HG03558 (cell line): Measurements from ENCODE around the gene ATAD2B.

Experiments
- ATAC-seq: cut with Tn5 transposase; IDR thresholded peaks from one replicate; pipeline ENCODE4 v1.9.1; 2021; ENCODE audit warnings: moderate number of reproducible peaks; ENCODE audit not compliant: unreplicated experiment; ENCODE audit errors: extremely low read depth

Gene ATAD2B

DNA sequence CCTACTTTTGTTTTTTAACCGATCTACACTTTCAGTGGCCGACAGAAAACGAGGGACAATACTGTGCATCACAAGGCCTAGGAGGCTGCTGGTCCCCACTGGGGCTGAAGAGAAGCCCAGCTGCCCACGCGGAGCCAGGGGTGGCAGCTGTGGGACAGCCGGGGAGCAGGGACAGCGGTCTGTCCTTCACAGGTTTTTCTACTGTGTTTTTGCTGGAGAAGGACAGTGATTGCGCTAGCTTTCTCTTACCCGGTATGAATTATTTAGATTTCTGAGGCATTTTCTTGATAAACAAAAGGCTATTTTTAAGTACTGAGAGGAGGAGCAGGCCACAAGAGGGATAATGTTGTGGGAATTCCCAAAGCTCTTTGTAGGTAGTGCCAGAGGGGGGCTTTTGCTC, 219.8 kb downstream of the ATAD2B start:
- no peak for ATAC-seq

- no peak for ATAC-seq
Measured at GRCh38 chr2:23706613-23707078, 220.3 kb downstream of the ATAD2B start.

DNA sequence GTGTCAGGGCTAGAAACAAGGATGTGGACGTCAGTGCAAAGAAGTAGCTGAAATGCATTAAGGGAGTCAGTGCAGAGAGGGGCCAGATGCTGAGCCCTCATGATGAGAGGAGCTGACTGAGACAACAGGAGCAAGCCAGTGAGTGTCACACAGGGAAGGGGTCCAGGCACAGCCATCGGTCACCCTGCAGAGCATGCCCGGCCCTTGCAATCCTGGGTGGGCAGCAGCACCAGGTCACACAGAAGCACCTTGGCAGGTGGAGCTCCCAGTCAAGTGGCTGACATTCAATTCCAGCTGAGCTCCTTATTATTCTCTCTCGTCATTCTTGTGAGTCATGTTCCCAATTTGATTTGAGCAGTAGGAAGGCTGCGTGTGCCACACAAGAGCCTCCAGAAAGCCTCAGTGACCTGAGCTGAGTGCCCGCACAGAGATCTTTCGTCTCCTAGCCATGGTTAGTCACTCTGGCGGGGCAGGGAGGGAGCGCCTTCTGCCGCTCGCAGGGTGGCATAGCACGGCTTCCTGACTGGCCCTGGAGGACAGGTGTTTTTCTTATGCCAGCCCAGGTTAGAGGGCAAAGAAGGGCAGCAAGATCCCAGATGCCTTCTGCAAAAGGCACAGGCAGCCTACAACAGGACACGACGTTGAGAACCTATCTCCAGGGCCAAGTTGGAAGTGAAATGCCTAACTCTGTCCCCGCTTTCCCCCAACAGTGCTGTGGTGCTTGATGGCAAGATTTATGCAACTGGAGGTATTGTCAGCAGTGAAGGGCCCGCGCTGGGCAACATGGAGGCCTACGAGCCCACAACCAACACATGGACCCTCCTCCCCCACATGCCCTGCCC, 220.9 kb downstream of the ATAD2B start:
- ATAC-seq, result no peak

DNA sequence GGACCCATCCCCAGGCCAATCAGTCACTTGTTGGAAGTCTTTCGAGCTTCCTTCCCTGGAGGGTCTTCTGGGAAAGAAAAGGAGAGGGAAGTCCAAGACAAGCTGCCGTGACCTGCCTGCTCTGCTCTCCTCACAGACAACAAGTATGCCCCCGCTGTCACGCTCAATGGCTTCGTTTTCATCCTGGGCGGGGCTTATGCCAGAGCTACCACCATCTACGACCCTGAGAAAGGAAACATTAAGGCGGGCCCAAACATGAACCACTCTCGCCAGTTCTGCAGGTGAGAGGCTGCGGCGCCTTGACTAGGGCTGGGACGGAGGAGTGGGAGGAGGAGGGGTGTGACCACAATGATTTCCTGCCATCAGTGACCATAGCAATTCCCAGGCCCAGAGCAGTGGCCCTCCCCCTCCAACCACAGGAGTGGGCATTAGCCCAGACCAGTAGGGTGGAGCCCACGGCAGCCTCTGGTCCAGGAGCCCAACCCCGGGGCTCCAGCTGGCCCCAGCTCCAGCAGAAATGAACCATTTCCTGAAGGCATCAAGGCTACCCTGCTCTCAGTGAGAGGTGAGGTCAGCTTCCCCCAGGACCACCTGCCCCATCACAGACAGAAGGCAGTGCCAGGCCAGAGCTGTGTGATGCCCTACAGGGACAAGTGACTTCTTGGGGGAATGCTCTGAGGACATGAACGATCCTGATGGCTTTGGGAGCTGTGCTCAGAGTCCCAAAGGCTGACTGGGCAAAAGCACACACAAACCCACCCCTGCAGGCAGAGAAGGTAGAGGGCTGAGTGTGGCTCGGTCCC, 223.1 kb downstream of the ATAD2B start:
- ATAC-seq, result no peak

DNA sequence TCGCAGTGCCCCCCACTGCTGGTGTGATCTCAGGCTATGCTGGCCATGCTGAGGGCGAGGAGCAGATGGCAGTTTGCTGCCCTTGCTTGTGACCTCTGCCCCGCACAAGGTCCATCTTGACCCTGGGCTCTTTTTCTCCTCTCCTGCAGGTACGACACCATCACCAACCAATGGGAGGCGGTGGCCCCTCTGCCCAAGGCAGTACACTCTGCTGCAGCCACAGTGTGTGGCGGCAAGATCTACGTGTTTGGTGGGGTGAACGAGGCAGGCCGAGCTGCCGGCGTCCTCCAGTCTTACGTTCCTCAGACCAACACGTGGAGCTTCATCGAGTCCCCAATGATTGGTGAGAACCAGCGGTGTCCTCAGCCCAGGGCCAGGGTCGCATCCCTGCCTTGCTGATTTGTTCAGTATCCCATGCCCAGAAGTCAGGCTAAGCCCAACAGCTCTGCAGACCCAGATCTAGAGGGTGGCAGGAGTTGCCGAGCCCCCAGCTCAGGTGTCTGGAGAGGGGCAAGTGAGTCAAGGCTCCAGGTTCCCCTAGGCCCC, 223.8 kb downstream of the ATAD2B start:
- no peak for ATAC-seq

DNA sequence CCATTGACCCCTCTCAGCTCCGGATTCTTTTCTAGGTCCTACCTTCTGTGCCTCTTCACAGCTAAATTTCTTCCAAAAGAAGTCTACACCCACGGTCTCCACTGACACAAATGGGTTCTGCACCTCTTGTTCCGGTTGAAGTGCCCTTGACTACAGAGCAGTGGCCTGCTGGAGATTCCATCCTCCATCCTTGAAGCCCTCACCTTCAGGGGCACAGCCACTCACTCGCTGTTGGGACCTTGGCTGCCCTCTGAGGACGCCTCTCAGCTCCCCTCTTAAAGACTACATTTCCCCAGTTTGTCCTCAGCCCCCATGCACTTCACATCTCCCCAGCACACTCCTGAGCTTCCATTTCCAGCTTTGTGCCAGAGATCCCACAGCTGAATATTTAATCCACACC, 226.3 kb downstream of the ATAD2B start:
- no peak for ATAC-seq

GRCh38 chr2:23699580-23699925, 227.4 kb downstream of the ATAD2B start:
- ATAC-seq, result no peak

DNA sequence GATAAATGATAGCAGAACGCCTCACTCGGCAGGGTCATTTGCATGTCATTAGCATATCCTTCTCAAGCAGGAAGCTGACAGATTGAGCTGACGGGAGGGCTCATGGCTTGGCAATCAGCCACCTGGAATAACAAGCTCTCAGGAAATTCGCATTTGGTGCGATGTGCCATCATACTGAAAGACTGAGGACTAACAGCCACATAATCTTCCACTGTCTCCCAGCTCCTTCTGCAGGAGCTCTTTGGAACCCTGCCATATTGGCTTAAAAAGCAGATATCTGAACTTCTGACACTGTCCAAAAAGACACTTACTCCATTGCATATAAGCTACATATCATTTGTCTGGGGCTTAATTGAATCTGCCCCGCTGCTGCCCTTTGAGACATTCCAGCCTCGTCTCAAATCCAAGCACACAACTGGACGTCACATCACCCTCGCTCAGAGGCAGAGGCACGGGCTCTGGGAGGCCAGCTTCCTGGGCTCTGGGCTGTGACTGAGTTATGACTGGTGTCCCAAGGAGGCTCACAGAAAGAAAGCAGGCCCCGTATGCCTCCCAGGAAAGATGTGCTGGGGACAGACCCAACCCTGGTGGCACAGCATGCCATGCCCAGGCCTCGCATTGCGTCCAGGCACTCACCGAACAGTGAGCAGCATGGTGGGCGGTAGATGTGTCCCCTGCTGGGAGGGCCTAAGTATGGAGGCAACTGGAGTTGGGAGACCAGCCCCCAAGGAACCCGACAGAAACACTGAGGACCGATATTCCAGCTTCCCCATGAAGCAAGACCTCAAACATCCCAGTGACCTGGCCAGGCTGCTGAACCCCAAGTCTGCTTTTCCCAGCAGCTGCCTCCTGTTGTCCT, 228.0 kb downstream of the ATAD2B start:
- ATAC-seq, result no peak
